NOMO-1 (cell line): Measurements from ENCODE around the gene CAMK1G.

Experiments used
- DNase-seq, 2 experiments: peaks; one replicate each; lab custom pipeline; 2025; ENCODE audit not compliant: unreplicated experiment in 2 of 2; lab: John Stamatoyannopoulos, UW

The CAMK1G gene

DNA sequence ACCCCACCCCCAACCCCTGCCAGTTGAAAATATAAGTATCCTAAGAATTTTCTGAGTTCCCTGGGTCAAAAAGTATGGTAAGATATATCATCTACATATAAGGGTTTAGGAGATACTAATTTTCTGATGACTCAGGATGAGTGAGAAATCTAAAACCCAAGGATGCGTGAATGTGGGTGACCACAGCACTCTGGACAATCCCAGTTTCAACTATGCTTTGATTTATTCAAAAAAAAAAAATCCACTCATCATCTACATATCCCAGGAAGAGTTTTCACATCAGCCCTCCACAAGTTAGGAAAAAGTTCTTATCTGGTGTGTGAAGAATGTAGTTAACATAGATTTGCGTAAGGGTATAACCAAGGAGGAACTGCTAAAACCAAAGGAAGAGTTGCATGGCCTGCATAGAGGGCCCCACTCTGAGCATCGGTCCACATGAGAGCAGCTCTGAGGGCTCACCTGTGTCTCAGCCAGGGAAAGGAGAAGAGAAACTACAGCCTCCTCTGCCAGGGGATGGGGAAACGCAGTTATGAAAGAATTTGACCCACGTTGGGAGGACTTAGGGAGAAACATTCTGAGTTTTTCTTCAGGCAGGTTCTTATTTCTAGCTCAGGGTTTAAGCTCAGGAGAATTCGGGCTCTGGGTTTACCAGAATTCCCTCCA, 50.0 kb downstream of the CAMK1G start:
- peak; percentile 34 to 68 for DNase-seq

DNA sequence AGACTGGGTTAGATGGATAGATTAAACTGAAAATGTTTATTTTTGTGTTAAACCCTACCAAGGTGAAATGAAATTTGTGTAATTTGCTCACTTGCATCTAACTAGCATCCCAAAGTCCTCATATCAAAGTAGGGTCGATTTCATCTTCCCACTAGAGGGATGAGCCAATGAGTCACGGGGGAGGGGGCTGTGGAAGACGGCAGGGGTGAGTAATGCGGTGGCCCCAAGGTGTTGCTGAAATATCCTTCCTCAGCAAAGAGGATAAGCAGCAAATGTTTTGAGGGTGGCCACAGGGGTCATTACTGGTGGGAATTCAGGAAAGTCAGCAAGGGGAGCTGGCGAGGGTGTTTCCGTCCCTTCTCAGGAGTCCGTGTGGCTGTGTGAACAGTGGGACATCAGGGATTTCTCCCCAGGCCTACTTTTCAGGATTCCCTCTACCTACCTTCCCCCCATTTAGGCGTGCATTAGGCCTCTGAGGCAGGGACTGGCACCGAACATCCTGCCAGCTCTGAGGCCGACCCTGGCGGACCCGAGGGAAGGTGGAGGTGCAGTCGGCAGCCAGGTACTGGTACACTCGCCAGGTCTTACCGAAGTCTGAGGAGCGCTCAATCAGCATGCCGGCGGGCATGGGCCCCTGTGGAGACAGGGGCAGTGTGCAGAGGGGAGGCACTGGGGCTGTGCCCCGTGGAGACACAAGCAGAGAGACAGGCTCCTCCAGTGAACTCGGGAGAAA, 50.7 kb downstream of the CAMK1G start:
- no peak for DNase-seq

DNA sequence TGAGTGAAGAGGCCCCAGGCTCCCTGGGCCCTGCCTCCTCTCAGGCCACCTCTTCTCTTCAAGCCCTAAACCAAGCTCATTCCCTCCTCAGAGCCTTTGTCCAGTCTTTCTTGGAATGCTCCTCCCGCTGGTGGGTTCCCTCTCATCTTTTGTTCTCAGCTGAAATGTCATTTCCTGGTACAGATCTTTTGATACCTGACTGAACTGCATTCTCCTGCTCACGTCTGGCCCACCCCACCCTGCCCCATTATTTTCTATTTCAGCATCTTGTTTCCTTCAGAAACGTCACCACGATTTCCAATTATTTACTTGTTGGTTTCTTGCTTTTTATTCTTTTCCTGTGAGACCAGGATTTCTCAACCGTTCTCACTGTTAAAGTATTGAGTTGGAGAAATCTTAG, 52.3 kb downstream of the CAMK1G start:
- no peak for DNase-seq

DNA sequence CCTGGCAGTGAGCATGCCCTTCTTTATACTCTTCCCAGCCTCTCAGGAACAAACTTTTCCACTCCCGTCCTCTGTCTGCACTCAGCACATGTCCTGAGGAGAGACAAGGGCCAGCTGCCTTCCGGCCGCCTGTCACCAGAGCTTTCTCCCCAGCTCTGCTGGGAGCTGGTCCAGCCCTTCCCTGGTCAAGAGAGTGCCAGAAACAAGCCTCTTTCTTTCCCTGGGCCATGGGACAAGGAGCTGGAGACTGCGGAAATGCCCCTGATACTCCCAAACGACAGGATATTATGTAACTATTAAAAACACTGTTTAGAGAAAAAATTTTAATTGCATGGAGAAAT, 58.3 kb downstream of the CAMK1G start:
- DNase-seq = no peak

DNA sequence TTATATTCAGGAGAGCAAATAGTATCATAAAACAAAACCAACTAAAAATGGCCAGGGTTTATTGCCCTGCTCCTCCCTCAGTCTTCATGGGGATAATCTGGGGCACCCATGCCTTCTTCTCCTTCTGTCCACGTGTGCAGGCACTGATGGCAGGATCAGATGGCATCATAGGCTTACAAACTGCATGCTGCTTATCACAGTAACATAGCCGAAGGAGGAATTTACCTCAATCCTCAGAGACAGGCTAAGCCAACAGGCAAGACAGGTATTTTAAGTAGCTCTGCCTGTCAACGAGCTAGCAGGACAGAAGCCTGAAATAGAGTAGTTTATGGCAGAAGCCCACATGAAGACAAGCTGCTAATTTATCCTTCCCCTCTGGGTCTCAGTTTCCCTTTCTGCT, 59.3 kb downstream of the CAMK1G start:
- no peak for DNase-seq

DNA sequence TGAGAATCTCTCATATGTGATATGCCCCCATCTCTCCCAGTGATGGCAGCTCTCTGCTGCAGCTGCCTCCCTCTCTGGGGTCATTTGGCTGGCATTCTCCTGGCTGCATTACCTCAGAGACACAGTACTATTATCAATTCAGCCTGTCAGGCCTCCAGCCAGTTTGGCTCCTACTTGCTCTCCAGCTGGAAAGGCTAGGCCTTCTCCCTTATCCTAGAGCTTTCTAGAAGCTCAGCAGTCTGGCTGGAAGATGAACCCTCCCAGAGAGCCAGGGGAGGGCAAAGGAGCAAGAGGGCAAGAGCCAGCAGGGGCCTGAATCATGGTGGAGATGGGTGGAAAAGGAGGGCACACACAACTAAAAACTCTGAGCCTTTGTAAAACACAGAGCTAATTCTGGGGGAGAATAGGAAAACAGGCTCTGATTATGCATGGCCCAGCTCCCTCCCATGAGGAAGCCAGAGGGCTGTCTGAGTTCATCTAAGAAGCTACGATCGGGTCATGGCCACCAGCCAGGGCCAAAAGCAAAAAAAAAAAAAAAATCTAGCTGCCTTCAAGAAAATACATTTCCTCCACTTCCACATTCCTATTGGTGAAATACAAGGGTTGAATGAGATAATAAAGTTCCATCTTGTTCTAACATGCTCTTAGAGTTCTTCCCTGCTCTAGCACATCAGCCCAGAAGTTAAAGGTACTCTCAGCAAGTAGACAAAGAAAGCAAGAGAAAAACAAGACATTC, 59.9 kb downstream of the CAMK1G start:
- no peak for DNase-seq

DNA sequence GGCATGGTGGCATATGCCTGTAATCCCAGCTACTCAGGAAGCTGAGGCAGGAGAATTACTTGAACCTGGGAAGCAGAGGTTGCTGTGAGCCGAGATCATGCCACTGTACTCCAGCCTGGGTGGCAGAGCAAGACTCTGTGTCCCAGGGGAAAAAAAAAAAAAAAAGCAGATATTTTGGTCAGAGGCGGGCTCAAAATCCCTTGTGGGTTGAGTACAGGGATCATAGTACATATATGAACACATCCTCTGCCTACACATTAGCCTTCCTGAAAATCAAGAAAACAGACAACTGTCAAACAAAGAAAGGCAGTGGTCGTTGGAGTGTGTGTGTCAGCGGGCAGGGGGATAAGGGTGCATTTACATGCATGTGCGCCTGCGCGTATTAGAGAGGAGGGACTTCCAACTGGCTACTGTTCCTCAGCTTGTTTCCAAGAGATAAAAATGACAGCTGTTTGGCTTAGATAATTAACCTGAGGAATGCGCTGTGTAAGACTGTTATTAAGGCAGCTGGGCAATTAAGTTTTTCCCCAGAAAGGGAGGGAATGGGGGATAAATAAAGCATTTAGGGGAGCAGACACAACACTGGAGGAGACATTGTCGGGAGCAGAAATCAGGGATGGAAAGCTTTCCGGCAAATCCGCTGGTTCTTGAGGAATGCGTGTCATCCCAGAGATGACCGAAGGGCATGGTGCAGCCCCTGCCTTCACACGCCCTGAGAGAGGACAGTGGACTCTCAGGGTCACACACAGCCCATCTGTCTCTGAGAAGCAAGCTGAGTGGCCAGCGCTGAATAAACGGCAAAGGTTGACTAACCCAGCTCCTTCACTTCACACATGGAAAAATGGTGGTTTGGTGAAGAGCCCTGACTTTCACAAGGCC, 62.3 kb downstream of the CAMK1G start:
- DNase-seq = no peak

DNA sequence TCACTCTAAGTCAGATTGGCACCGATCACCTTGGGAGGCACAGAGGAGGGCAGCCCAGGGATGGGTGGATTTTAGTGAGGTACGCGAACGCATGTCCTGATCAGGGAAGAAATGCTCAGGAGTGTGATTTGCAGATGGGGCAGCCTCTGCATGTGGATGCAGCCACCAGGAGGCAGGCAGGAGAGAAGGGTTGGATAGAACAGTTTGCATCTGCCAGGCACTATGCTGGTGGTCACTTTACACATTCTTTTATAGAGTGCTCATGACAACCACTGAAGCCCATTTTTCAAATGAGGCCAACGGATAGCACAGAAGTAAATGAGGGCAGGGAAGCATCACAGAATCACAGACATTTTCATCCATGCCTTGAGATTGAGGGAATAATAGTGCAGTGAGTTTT, 63.0 kb downstream of the CAMK1G start:
- no peak for DNase-seq

DNA sequence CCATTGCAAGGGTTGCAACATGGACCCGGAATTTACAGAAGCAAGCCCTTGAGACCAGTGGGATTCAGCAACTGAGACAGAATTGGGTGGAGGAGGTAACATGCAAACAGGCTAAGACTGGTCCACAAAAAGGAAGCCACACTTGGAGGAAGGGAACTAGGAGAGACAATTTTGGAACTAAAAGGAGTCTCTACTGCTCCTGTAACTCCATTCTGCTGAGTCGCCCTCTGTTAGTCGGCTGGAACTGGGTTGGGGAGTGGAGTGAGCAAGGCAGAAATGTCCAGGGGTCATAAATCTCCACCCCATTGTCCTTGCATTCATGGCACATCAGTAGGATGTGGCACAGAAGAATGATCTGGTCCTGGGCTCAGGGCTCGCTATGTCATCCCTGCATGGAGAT, 63.6 kb downstream of the CAMK1G start:
- no peak for DNase-seq

DNA sequence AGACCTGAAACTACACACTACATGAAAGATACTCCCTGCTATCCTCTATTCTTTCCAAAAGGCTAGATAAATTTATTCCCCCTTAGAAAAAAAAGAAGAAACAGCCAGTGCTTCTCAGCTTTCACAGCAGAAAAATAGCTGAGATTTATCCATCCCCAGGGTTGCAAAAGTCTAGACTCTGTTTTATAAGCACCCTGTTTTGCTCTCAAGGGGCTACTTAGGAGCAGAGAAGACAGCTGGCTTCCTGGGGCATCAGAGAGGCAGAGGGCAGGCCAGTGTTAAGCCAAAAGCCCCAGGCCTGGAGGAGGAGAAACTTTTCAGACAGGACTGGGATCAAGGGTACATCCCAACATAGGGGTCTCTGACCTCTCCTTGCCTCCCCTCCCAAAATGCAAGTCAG, 64.8 kb downstream of the CAMK1G start:
- DNase-seq = no peak

DNA sequence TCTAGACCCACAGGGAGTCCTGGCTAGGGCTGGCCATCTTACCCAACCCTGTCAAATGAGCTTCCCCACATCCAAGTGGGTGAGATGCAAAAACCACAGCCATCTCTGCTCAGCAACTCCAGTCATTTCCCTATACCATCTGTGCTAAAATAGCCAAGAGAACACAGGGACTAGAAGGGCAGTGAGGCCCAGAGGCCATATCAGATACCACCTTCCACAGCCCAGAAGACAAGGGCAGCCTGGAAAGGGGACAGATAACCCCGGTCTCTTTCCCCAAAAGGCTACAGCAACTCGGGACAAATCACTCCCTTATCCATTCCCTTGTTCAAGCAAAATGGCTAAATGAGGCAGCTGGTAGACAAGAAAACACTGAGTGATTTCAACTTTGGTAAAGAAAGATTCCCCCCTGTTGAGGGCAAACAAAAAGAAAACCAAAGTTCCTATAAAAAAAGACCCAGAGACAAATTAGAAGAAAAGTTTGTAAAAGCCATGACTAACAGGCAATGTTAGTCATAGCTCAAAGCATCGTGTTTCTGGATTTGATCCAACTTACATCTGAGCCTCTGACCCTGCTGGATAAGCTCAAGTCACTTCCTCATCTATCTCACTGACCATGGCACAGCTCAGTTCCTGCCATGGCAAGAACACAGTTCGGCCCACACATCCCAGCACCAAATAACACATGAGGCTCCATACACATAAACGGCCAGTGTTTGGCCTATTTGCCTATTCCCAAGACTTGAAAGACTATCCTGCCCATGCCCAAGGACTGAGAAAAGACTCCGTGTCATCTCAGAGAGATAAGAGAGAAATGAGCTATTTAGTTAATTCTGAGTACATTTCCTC, 65.6 kb downstream of the CAMK1G start:
- peak; percentile 33 to 73 for DNase-seq

DNA sequence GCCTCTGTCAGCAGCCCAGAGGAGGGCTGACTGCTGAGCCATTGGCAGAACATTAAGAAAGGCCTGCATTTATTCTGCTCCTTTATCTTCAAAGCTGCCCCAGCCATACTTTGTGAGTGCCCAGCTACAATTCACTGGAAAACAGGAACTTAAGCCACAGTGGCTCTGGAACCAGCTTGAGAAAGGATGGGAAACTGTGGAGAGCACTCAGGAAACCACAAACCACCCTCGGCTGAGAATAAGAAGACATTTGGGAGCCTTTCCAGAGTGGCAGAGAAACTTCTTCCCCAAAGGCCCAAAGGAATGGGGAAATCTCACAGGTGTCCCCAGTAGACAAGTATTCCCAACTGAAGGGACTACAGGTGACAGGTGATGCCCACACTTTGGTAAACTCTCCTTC, 66.9 kb downstream of the CAMK1G start:
- peak in 1 of 2 experiments; percentile 28 for DNase-seq

DNA sequence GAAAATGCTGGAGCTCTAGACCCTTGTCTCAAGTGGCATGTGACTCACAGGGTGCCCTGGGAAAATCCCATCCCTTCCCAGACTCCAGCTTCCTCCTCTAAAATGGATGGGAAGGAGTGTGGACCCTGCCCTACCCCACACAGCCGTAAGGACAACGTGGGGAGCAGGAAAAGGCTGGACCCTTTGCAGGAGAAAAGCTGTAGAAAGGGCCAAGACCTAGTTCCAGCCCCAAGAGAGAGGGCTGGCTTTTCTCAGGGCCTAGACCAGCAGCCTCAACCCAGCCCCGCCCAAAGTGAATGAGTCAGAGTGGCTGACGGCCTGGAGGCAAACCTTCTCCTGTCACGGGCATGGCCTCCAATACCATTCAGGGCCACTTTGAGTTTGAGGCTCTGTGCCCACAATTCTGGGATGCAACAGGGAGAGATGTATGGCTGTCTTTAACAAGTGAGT, 67.6 kb downstream of the CAMK1G start:
- DNase-seq = peak; percentile 88 to 91

DNA sequence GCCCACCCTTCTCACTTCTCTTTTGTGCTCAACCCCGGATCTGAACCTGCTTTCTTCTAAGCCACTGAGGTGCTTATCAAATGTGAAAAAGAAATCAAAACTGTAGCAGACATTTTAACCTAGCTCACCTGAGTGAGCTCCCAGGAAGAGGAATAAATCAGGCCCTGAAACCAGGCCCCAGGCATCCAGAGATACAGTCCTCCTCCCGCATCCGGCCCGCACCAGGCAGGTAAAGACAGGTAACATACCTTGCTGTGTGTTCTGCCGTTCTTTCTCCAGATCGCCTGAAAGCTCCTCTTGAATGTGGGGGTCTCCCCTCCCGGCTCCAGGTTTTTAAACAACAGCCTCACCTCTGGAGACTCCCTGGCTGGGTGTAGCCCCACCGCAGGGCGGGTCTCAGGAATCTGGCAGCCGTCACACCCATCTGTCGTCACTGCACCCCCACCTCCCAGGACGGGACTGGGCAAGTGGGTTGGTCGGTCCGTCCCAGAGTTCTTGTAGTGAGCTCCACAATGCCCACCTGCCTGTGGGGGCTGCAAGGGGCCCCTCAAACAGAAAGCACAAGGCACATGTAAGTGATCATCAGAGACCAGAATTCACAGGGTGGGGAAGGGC, 68.7 kb downstream of the CAMK1G start, which contains the start of gene LAMB3:
TSS of gene LAMB3 (minus strand) at position 305 of the 615 bp plus-strand sequence. CDS start 1,481 bp downstream, outside the sequence.
- DNase-seq = no peak

DNA sequence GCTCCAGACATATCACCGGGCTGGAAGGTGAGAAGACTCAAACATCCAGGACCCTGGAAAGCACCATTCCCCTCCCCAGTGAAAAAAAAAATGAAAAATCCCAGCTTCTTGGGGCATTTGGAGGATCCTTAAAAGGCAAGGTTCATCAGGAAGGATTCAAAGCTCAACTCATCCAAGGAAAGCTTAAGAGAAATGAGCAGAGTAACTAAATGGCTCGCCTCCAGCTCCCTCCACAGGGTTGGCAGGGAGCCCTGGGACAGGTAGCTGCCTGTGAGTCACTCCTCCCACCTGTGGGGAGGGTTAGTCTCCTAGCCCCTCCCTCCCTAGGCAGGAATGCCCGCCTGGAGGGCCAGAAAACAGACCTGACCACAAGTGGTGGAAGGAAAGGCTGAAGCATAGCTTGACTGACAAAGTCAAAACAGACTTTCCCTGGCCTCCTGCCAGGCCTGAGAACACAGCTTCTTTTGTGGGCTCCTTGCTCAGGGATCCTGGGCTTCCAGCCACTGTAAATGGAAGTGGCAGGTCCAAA, 69.4 kb downstream of the CAMK1G start:
- DNase-seq = no peak

DNA sequence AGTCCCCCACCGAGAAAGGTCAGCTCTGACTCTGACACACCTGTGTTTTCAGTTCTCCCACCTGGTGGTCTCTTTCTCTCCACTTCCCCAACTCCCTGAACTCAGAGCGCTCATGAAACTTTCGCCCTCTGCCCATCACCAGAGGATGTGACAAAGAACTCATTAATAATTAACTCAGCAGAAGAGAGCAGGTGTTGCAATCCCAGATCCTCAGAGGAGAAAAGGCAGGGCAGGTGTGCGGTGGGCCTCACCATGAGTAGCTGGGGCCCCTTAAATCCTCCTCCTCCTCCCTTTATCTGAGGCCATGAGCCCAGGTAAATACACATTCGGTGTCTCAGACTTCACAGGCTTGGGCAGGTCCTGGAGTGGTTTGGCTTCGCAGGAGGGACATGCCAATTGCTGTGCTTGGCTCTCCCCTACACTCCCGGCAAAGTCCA, 70.4 kb downstream of the CAMK1G start:
- no peak for DNase-seq

DNA sequence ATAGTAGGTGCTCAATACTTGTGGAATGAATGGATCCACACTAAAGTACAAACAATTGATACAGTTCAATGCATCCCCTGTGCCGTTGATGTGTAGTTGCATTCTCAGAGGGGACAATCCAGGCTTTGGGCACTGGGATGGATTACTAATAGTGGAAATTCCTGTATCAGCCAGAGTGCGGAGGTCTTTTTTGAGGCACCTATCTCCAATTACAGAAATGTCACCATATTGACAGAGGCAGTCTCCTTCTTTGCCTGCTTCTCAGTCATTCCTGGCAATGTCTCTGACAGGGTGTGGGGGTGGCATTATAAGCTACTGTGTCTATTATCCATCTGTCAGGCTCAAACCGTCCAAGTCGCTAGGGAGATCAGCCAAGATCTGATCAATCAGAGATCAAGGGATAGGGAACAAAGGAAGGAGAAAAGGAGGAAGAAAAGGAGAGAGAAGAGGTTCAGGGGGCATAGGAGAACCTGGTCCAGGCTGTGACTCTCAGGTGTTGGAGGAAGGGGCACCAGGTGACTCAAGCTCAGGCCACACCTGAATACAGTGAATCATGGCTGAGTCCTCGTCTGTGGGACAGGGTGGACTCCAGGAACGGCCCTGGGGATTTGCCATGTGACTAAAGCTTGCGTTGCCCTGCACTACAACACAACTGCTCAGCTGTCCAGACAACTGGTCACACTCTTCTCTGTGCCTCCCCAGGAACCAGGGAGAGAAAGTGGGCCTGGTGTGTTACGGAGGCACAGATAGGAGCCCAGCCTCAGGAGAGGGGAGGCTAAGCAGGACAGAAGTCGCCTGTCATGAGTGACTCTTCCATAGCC, 72.1 kb downstream of the CAMK1G start:
- no peak for DNase-seq

DNA sequence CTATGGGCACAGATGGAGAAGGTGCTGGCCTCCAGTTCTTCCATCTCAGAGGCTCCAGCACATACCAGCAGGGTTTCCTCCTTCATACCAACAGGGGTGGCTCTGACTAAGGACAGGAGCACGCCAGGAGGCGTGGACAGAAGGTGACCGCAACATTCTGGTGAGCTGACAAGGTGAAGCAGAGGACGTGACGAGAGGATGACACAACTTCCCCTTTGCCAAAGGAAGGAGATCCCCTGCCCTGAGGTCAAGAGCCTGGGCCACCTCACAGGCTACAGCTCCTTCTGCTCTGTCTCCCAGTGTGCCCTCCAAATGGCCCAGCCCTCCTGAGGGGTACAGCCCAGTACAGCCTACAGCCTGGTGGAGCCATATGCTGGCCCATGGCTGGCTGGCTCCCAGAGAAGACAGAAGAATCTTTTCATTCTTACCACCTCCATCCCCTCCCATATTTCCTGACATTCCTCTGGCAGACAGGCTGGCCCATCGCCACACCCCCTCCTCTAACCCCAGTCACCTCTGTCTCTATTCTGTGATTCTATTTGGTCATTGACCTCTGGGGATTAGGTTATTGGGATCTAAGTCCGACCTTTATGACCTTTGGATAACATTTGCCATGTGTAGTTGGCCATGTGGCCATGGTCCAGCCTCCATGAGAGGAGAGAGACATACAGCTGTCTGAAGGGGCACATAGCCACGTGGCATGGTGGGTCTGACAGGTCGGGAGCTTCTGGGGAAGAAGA, 73.8 kb downstream of the CAMK1G start:
- DNase-seq = peak; percentile 60 to 81
